ENCODE results near the gene INO80E. TPM values are rescaled to one million over a fixed set of nuclear protein-coding genes. Genes with fewer than 3 reads are reported as not detected.

The INO80E gene
- total and polyA plus RNA-seq, 2 of the 8 experiments (the other 6 are each of a cell fraction or from before 2014, with no cell fraction given) = 43.0 to 91.2 TPM

DNA sequence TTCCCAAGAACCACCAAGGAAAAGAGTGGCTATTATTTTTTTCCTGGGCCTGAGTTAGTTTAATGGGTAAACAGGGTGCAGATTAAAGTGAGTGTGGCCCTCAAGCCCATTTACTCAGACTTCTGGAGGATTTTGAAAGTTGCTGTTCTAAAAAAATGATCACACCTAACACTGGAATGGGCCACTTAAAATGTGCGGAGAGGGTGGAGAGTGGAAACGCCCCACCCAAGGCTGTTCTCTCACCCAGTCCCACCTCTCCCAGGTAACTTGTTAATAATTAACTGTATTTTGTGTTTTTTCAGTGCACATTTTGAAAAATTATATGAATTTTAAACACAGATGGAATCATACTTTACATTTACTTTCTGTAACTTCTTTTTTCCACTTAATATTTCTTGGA is 6.0 kb upstream of the INO80E start:
- Histone ChIP-seq H4K5ac (ENCODE audit: insufficient read length, low read depth, low read length) (no peak overlapping the region), H3K23ac (ENCODE audit: insufficient read length) (no peak overlapping the region), H3K14ac (ENCODE audit: insufficient read length) (no peak overlapping the region), H3K27me3 (replicated peaks in 1 of 4; ENCODE audit: control insufficient read depth in 3 of 4, extremely low read depth in 1 of 4, insufficient read depth in 3 of 4, low read length in 3 of 4) (no peaks in the 10 kb centered on the region), H3K56ac (replicated peaks; ENCODE audit: insufficient read length, low read depth, low read length) (no peak overlapping the region), H2BK15ac (ENCODE audit: low read length) (no peak overlapping the region), H3K9ac (replicated peaks in 1 of 4; ENCODE audit: extremely low read depth in 1 of 4, low read depth in 3 of 4, low read length in 3 of 4) (no peak overlapping the region), H3K36me3 (ENCODE audit: control insufficient read depth in 2 of 4, insufficient read depth in 4 of 4, low read length in 3 of 4) (peaks cover 8 to 45% (median 27%) of the 10 kb centered on the region in 4 experiments), H3K23me2 (ENCODE audit: low read depth, low read length) (no peaks in the 10 kb centered on the region; the same call in 1 of the 2 replicates), H3K4ac (replicated peaks; ENCODE audit: insufficient read length, low read depth, low read length) (no peak overlapping the region), H4K8ac (ENCODE audit: extremely low read depth, insufficient read depth, low read length) (no peak overlapping the region), H3K9me3 (ENCODE audit: insufficient read depth in 2 of 2, low read depth in 1 of 2, low read length in 1 of 2) (no peaks in the 10 kb centered on the region), H2AFZ (ENCODE audit: low read length) (no peak overlapping the region), H3K79me2 (ENCODE audit: control insufficient read depth in 1 of 2, insufficient read depth in 2 of 2, low read length in 2 of 2) (no peaks in the 10 kb centered on the region), H2BK12ac (ENCODE audit: low read depth, low read length) (no peak overlapping the region), H2AK5ac (ENCODE audit: low read depth, low read length) (no peak overlapping the region), H3K4me1 (replicated peaks in 1 of 4; ENCODE audit: control insufficient read depth in 3 of 4, insufficient read depth in 4 of 4, low read length in 3 of 4) (peaks cover 0 to 5% (median 1%) of the 10 kb centered on the region in 4 experiments; a peak in 3 of 7 replicates), H3K4me3 (ENCODE audit: extremely low read depth in 1 of 4, insufficient read depth in 2 of 4, low read depth in 3 of 4, low read length in 4 of 4) (no peak overlapping the region), H4K91ac (replicated peaks; ENCODE audit: insufficient read length, low read length) (no peak overlapping the region), H2BK20ac (ENCODE audit: low read length) (no peak overlapping the region), H2BK5ac (ENCODE audit: low read depth, low read length) (no peak overlapping the region), H3K79me1 (ENCODE audit: low read depth, low read length) (no peaks in the 10 kb centered on the region), H3K4me2 (ENCODE audit: insufficient read depth in 1 of 2, low read depth in 2 of 2, low read length in 2 of 2) (no peak overlapping the region), H3K27ac (ENCODE audit: low read depth, low read length) (no peak overlapping the region), H4K20me1 (replicated peaks in 1 of 2; ENCODE audit: control insufficient read depth in 1 of 2, insufficient read depth in 2 of 2, low read length in 2 of 2) (no peaks in the 10 kb centered on the region), H3K18ac (ENCODE audit: extremely low read depth, low read length) (no peak overlapping the region), H2BK120ac (replicated peaks; ENCODE audit: low read depth, low read length) (no peak overlapping the region)
- FAIRE-seq (no peak), DNase-seq (ENCODE audit: low read depth in 1 of 2, low spot score in 2 of 2) (no peak)
- ChIA-PET POLR2A (ENCODE audit: partially characterized antibody) (interaction anchor here (0.8 to 1.0 kb wide), 2 partner anchors 11 to 196 kb away, joined by 3 read pairs; no protein-coding TSS in a partner anchor), CTCF (ENCODE audit: partially characterized antibody) (interaction anchor here (1.1 to 1.3 kb wide), 2 partner anchors 15 to 18 kb away, joined by 3 to 4 read pairs; no protein-coding TSS in a partner anchor)
- no peak for TF ChIP-seq SP2 (IDR thresholded peaks at IDR 0.05; ENCODE audit: low read length)
- no peak for TF ChIP-seq SRF (IDR thresholded peaks at IDR 0.05; ENCODE audit: low read depth, low read length)
- TF ChIP-seq ASH2L (IDR thresholded peaks at IDR 0.05; ENCODE audit: low read length) = no peak
- no peak for TF ChIP-seq YY1 (IDR thresholded peaks at IDR 0.05; ENCODE audit: low read depth, low read length)
- no peak for TF ChIP-seq PHF8 (conservative IDR thresholded peaks at IDR 0.05; ENCODE audit: low read depth, low read length)
- no peak for TF ChIP-seq SP4 (IDR thresholded peaks at IDR 0.05; ENCODE audit: low read length)
- no peak for TF ChIP-seq BRCA1 (IDR thresholded peaks at IDR 0.05; ENCODE audit: low read depth, low read length)
- no peak for TF ChIP-seq POU5F1 (IDR thresholded peaks at IDR 0.05; ENCODE audit: low read depth, low read length)
- TF ChIP-seq NRF1 (IDR thresholded peaks at IDR 0.05; ENCODE audit: low read depth, low read length) = no peak
- TF ChIP-seq RBBP5 (IDR thresholded peaks at IDR 0.05; ENCODE audit: borderline replicate concordance, low read depth, low read length) = no peak
- TF ChIP-seq SIN3A (conservative IDR thresholded peaks at IDR 0.05 in 1 of 2, IDR thresholded peaks at IDR 0.05 in 1 of 2; ENCODE audit: low read depth in 1 of 2, low read length in 2 of 2) = no peak
- TF ChIP-seq RNF2 (IDR thresholded peaks at IDR 0.05; ENCODE audit: borderline replicate concordance, low read depth, low read length, missing control alignments, poor library complexity, severe bottlenecking) = no peak
- TF ChIP-seq CHD2 (IDR thresholded peaks at IDR 0.05; ENCODE audit: low read length) = no peak
- no peak for TF ChIP-seq BCL11A (IDR thresholded peaks at IDR 0.05; ENCODE audit: low read depth in 2 of 2, low read length in 2 of 2)
- TF ChIP-seq POLR2AphosphoS5 (IDR thresholded peaks at IDR 0.05; ENCODE audit: low read depth, low read length) = no peak
- 100% methylated on average over 2 of the region's 2 CpGs; no CpG with 5 or more reads in 1 of the 2 experiments for whole genome bisulfite sequencing, 2 experiments (ENCODE audit: extremely low coverage in 1 of 2, insufficient coverage in 1 of 2, insufficient read length in 1 of 2, insufficient replicate concordance in 2 of 2, low coverage in 1 of 2, low lambda C conversion rate in 2 of 2, missing lambda C conversion rate in 1 of 2)
